Liver (tissue), 3 donors: ENCODE results near the gene ERCC4.

ENCODE experiments used
- FOXA1 ChIP-seq: IDR thresholded peaks from 2 replicates; pipeline ENCODE4 v1.6.1; 2016; ENCODE audit warnings: antibody characterized with exemption
- HNF4A ChIP-seq, 2 donors: conservative IDR thresholded peaks; 2 replicates each; pipeline ENCODE4 v1.6.1; 2016; ENCODE audit warnings: antibody characterized with exemption in 2 of 2, mild to moderate bottlenecking in 2 of 2
- HNF4G ChIP-seq: IDR thresholded peaks from 2 replicates; pipeline ENCODE4 v1.6.1; 2016; ENCODE audit warnings: antibody characterized with exemption
- RAD21 ChIP-seq, 2 donors: IDR thresholded peaks; 2 replicates each; pipeline ENCODE4 v1.6.1; 2016; ENCODE audit warnings: antibody characterized with exemption in 2 of 2, mild to moderate bottlenecking in 2 of 2
- YY1 ChIP-seq: IDR thresholded peaks from 2 replicates; pipeline ENCODE4 v1.6.1; 2016; ENCODE audit warnings: antibody characterized with exemption, mild to moderate bottlenecking
- TF ChIP-seq, protein P1 (sequence below): fragments of 150-350 bp; IDR thresholded peaks from 2 replicates; pipeline ENCODE4 v1.5.1; 2017; ENCODE audit warnings: improper control_type of control experiment, low read depth, low read length; ENCODE audit not compliant: missing input control
- TF ChIP-seq, protein P2 (sequence below): IDR thresholded peaks from 2 replicates; pipeline ENCODE4 v1.6.1; 2016; ENCODE audit warnings: antibody characterized with exemption
- TF ChIP-seq, protein P3 (sequence below): IDR thresholded peaks from 2 replicates; pipeline ENCODE4 v1.6.1; 2016; ENCODE audit warnings: antibody characterized with exemption
- donor health status: healthy.
- donor health status: healthy.

DNA sequence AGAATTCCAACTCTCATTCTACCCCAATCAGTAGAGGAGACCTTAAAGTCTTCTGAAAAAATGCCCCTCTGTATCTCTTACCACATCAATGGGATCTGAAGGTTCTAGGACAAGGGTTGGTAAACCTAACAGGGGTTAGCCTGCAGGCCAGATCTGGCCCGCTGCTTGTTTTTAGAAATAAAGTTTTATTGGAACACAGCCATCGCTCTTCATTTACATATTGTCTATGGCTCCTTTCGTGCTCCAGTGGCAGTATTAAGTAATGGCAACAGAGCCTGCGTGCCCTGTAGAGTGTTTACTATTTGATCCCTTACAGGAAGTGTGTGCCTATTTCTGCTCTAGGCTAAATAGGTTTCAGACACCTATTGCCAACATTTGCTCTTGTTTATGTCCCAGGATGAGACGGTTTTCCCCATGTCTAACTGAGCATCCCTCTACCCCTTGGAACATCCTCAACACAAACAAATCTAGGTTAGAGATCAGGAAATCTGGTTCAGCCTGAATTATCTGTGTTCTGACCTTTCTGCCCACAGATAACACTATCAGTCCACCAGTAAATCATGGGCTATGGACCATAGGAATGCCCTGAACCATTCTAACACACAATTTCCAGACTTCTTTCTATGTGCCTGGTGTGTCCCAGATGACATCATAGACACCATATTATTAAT lies 44.2 kb upstream of the ERCC4 start:
- no peak for TF ChIP-seq HNF4A (conservative IDR thresholded peaks at IDR 0.05)
- TF ChIP-seq, protein P1, sequence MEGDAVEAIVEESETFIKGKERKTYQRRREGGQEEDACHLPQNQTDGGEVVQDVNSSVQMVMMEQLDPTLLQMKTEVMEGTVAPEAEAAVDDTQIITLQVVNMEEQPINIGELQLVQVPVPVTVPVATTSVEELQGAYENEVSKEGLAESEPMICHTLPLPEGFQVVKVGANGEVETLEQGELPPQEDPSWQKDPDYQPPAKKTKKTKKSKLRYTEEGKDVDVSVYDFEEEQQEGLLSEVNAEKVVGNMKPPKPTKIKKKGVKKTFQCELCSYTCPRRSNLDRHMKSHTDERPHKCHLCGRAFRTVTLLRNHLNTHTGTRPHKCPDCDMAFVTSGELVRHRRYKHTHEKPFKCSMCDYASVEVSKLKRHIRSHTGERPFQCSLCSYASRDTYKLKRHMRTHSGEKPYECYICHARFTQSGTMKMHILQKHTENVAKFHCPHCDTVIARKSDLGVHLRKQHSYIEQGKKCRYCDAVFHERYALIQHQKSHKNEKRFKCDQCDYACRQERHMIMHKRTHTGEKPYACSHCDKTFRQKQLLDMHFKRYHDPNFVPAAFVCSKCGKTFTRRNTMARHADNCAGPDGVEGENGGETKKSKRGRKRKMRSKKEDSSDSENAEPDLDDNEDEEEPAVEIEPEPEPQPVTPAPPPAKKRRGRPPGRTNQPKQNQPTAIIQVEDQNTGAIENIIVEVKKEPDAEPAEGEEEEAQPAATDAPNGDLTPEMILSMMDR: no peak
- TF ChIP-seq, protein P2, sequence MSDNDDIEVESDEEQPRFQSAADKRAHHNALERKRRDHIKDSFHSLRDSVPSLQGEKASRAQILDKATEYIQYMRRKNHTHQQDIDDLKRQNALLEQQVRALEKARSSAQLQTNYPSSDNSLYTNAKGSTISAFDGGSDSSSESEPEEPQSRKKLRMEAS: no peak
- TF ChIP-seq, protein P3, sequence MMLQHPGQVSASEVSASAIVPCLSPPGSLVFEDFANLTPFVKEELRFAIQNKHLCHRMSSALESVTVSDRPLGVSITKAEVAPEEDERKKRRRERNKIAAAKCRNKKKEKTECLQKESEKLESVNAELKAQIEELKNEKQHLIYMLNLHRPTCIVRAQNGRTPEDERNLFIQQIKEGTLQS: no peak
- no peak for TF ChIP-seq HNF4G
- no peak for TF ChIP-seq RAD21 (IDR thresholded peaks at IDR 0.05)
- no peak for TF ChIP-seq FOXA1
- TF ChIP-seq YY1: no peak
